CD14-positive monocyte (primary cell): Measurements from ENCODE around the gene CWF19L1. TPM values are rescaled to one million over a fixed set of nuclear protein-coding genes. Genes with fewer than 3 reads are reported as not detected.

Experiments used
- DNase-seq, 3 donors: peaks; one replicate each; pipeline ENCODE4 v3.0.0-alpha.2; 2011 to 2022
- H2AFZ ChIP-seq: 2 replicates; pipeline ENCODE4 v1.6.0; 2012; ENCODE audit warnings: mild to moderate bottlenecking, low read depth, low read length, inconsistent platforms; ENCODE audit not compliant: insufficient read depth, poor library complexity, severe bottlenecking
- H3K27ac ChIP-seq, 2 donors: 1 replicate in 1 of 2; 2 replicates in 1 of 2; pipeline ENCODE4 v1.5.1; 2012 to 2013; ENCODE audit warnings: low read length in 2 of 2, control low read depth in 1 of 2, inconsistent platforms in 1 of 2, low read depth in 1 of 2, mild to moderate bottlenecking in 1 of 2
- H3K27me3 ChIP-seq, 2 donors: one replicate each; pipeline versions ENCODE4 v1.6.0 to v1.6.1; 2011 to 2013; ENCODE audit warnings: low read length in 2 of 2; ENCODE audit not compliant: control insufficient read depth in 2 of 2, insufficient read depth in 2 of 2
- H3K36me3 ChIP-seq, 2 donors: replicated peaks in 1 of 2; 1 replicate in 1 of 2; 2 replicates in 1 of 2; pipeline versions ENCODE4 v1.5.1 to v1.6.1; 2012 to 2013; ENCODE audit warnings: low read length in 2 of 2, control low read depth in 1 of 2, inconsistent platforms in 1 of 2, mild to moderate bottlenecking in 1 of 2; ENCODE audit not compliant: insufficient read depth in 2 of 2, control insufficient read depth in 1 of 2
- H3K4me1 ChIP-seq, 2 donors: 1 replicate in 1 of 2; 2 replicates in 1 of 2; pipeline versions ENCODE4 v1.5.1 to v1.6.1; 2012 to 2013; ENCODE audit warnings: low read length in 2 of 2, control low read depth in 1 of 2, inconsistent platforms in 1 of 2, mild to moderate bottlenecking in 1 of 2, moderate library complexity in 1 of 2; ENCODE audit not compliant: insufficient read depth in 2 of 2, control insufficient read depth in 1 of 2
- H3K4me2 ChIP-seq: replicated peaks from 2 replicates; pipeline ENCODE3; 2012; ENCODE audit warnings: low read length, moderate library complexity, mild to moderate bottlenecking; ENCODE audit not compliant: poor library complexity, severe bottlenecking; ENCODE audit errors: extremely low read depth
- H3K4me3 ChIP-seq, 3 experiments: fragments of 200-600 bp in 1 of 3; sonication (generic) in 1 of 3; replicated peaks in 1 of 3; 1 replicate in 2 of 3; 2 replicates in 1 of 3; pipeline ENCODE4 v1.5.1; 2011 to 2013; ENCODE audit warnings: low read length in 3 of 3, mild to moderate bottlenecking in 3 of 3, control low read depth in 2 of 3, low read depth in 2 of 3, inconsistent platforms in 1 of 3, moderate library complexity in 1 of 3
- H3K79me2 ChIP-seq: 2 replicates; pipeline ENCODE4 v1.6.0; 2012; ENCODE audit warnings: mild to moderate bottlenecking, control low read depth, inconsistent platforms, low read length, moderate library complexity; ENCODE audit not compliant: insufficient read depth
- H3K9ac ChIP-seq: 2 replicates; pipeline ENCODE4 v1.6.0; 2017; ENCODE audit warnings: low read length, mild to moderate bottlenecking; ENCODE audit not compliant: insufficient read depth, poor library complexity, severe bottlenecking
- H3K9me3 ChIP-seq, 2 donors: replicated peaks in 1 of 2; 1 replicate in 1 of 2; 2 replicates in 1 of 2; pipeline versions ENCODE4 v1.5.1 to v1.6.1; 2012 to 2013; ENCODE audit warnings: low read length in 2 of 2, control low read depth in 1 of 2; ENCODE audit not compliant: control insufficient read depth in 1 of 2, insufficient read depth in 1 of 2
- H4K20me1 ChIP-seq: 2 replicates; pipeline ENCODE4 v1.6.0; 2012; ENCODE audit warnings: mild to moderate bottlenecking, low read length, control low read depth, moderate library complexity; ENCODE audit not compliant: insufficient read depth
- H3K27ac Mint-ChIP-seq, 7 donors: one replicate each; pipeline ENCODE4 v1.8.0; 2020; ENCODE audit warnings: mild to moderate bottlenecking in 7 of 7, mixed read lengths in 7 of 7, moderate library complexity in 6 of 7, inconsistent platforms in 2 of 7
- H3K27me3 Mint-ChIP-seq, 3 donors: one replicate each; pipeline ENCODE4 v1.8.0; 2021 to 2022; ENCODE audit warnings: low read depth in 3 of 3, mild to moderate bottlenecking in 3 of 3, mixed read lengths in 3 of 3, moderate library complexity in 3 of 3, inconsistent platforms in 1 of 3
- H3K36me3 Mint-ChIP-seq, 2 donors: one replicate each; pipeline ENCODE4 v1.8.0; 2020; ENCODE audit warnings: mixed read lengths in 2 of 2, inconsistent platforms in 1 of 2, mild to moderate bottlenecking in 1 of 2
- H3K4me1 Mint-ChIP-seq: one replicate; pipeline ENCODE4 v1.8.0; 2020; ENCODE audit warnings: mild to moderate bottlenecking, mixed read lengths
- H3K4me3 Mint-ChIP-seq, 2 donors: one replicate each; pipeline ENCODE4 v1.8.0; 2020; ENCODE audit warnings: mild to moderate bottlenecking in 2 of 2, mixed read lengths in 2 of 2, moderate library complexity in 1 of 2
- H3K9me3 Mint-ChIP-seq, 7 donors: one replicate each; pipeline ENCODE4 v1.8.0; 2020 to 2022; ENCODE audit warnings: mixed read lengths in 7 of 7, mild to moderate bottlenecking in 6 of 7, moderate library complexity in 6 of 7, inconsistent platforms in 2 of 7
- CTCF ChIP-seq: fragments of 200-600 bp; IDR thresholded peaks from one replicate; pipeline ENCODE4 v1.8.0; 2022; ENCODE audit warnings: antibody characterized with exemption, mild to moderate bottlenecking
- WGBS: methylation state at CpG from one replicate; pipeline ENCODE4 v1.1.5; 2013; ENCODE audit warnings: missing lambda C conversion rate; ENCODE audit not compliant: insufficient coverage; 5-methylcytosine and 5-hydroxymethylcytosine counted together
- intact Hi-C, 2 donors: fragments of 100-400 bp; cut with micrococcal nuclease; formaldehyde crosslinking; loops; one replicate each; pipeline versions ENCODE4 v1.15.0 to v1.15.1; 2023
- polyA plus RNA-seq, 3 donors: library from polyadenylated mRNA; depleted of rRNA in 1 of 3; unstranded in 2 of 3; stranded (reverse) in 1 of 3; fragments of 300-500 nt in 2 of 3; fragments of >200 nt in 1 of 3; fragmentation: Illumina TruSeq in 2 of 3; gene quantifications; 1 replicate in 2 of 3; 2 replicates in 1 of 3; pipeline ENCODE4 v1.2.3, GENCODE V29; 2012 to 2021

Gene CWF19L1
- polyA plus RNA-seq, 3 donors: 19.9 to 29.3 (median 22.2) TPM

- no peak overlapping the region for H3K9ac ChIP-seq
These were observed 1.5 kb downstream of the CWF19L1 start for GRCh38 chr10:100265821-100266485.

GRCh38 chr10:100254191-100254590 lies 13.2 kb downstream of the CWF19L1 start:
- DNase-seq: peak in 1 of 3 donors; percentile 33
- H4K20me1 ChIP-seq: no peaks in the 10 kb centered on the region
- no peak for TF ChIP-seq CTCF
- Mint-ChIP-seq H3K9me3 (peaks cover 0 to 2% (median 0%) of the 10 kb centered on the region in 7 donors), H3K4me3 (peak overlapping the region in 1 of 2 donors; percentile 60), H3K36me3 (peaks cover 43 to 61% of the 10 kb centered on the region in 2 donors), H3K27ac (peak overlapping the region; percentile 76 to 93 (median 85)), H3K27me3 (no peaks in the 10 kb centered on the region), H3K4me1 (peaks cover 45% of the 10 kb centered on the region)
- no peaks in the 10 kb centered on the region for H3K27me3 ChIP-seq
- intact Hi-C loops: no loop called here
- WGBS: 100% methylated on average over 1 of the region's 3 CpGs
- H3K4me1 ChIP-seq: peaks cover 49 to 53% of the 10 kb centered on the region in 2 donors
- H3K79me2 ChIP-seq: peaks cover 18% of the 10 kb centered on the region
- H2AFZ ChIP-seq: no peak overlapping the region
- peak overlapping the region; percentile 52 for H3K4me2 ChIP-seq
- no peak overlapping the region for H3K9ac ChIP-seq
- H3K4me3 ChIP-seq: peak overlapping the region in 1 of 3 experiments; percentile 36
- H3K27ac ChIP-seq: peak overlapping the region; percentile 58 to 77
- H3K36me3 ChIP-seq: peaks cover 32 to 38% of the 10 kb centered on the region in 2 donors
- no peaks in the 10 kb centered on the region for H3K9me3 ChIP-seq

More at GRCh38 chr10:100265821-100266485, 1.5 kb downstream of the CWF19L1 start:
- H3K9me3 Mint-ChIP-seq: no peaks in the 10 kb centered on the region
- peak overlapping the region in 4 of 7 donors; percentile 7 to 76 (median 64) for H3K27ac Mint-ChIP-seq
- peak in 1 of 3 donors; percentile 19 for DNase-seq
- no peaks in the 10 kb centered on the region for H4K20me1 ChIP-seq
- H3K4me1 Mint-ChIP-seq: peaks cover 20% of the 10 kb centered on the region
- peaks cover 19 to 30% of the 10 kb centered on the region in 2 donors for H3K36me3 Mint-ChIP-seq
- peaks cover 16 to 18% of the 10 kb centered on the region in 2 donors for H3K4me1 ChIP-seq
- peaks cover 0 to 4% (median 0%) of the 10 kb centered on the region in 3 donors for H3K27me3 Mint-ChIP-seq
- no peak for TF ChIP-seq CTCF
- intact Hi-C loops: loop anchor here in 1 of 2 donors (10.0 kb wide), 1 partner anchor 81 kb away; the partner anchor contains the start of gene ERLIN1
- peaks cover 66% of the 10 kb centered on the region for H3K79me2 ChIP-seq
- H2AFZ ChIP-seq: no peak overlapping the region
- peak overlapping the region; percentile 89 for H3K4me2 ChIP-seq
- peaks cover 15% of the 10 kb centered on the region in 2 donors for H3K36me3 ChIP-seq
- peak overlapping the region in 1 of 2 donors; percentile 98 for H3K4me3 Mint-ChIP-seq
- H3K4me3 ChIP-seq: peak overlapping the region in 1 of 3 experiments; percentile 96
- 83% methylated on average over 12 of the region's 15 CpGs for WGBS
- H3K9me3 ChIP-seq: no peaks in the 10 kb centered on the region
- no peaks in the 10 kb centered on the region for H3K27me3 ChIP-seq
- peak overlapping the region in 1 of 2 donors; percentile 77 for H3K27ac ChIP-seq
